ENCODE results near the gene ROR1.
"Not testable (repeated sequence)": the region's sequence is repeated elsewhere in the genome, so short reads cannot be mapped to it uniquely, and the experiment has no call there.

ROR1 gene

GRCh38 chr1:63794939-63795378 lies 21.1 kb downstream of the ROR1 start:
- DNase-seq: no peak

- no peak for DNase-seq
Measured at GRCh38 chr1:63795455-63795854, 21.6 kb downstream of the ROR1 start.

GRCh38 chr1:63797056-63797726 lies 23.4 kb downstream of the ROR1 start:
- DNase-seq: no peak

- no peak for DNase-seq
Measured at GRCh38 chr1:63798284-63798683, 24.5 kb downstream of the ROR1 start.

GRCh38 chr1:63799307-63799706 lies 25.5 kb downstream of the ROR1 start:
- no peak for DNase-seq

- peak; percentile 25 for DNase-seq
Measured at GRCh38 chr1:63799820-63800219, 26.0 kb downstream of the ROR1 start.

- no peak for DNase-seq
Measured at GRCh38 chr1:63802109-63802508, 28.3 kb downstream of the ROR1 start.

GRCh38 chr1:63804829-63805484 lies 31.1 kb downstream of the ROR1 start:
- DNase-seq: no peak

GRCh38 chr1:63807046-63807445 lies 33.2 kb downstream of the ROR1 start:
- peak; percentile 74 for DNase-seq

GRCh38 chr1:63810936-63811469 lies 37.2 kb downstream of the ROR1 start:
- DNase-seq: no peak

- DNase-seq: no peak
Measured at GRCh38 chr1:63812071-63812700, 38.4 kb downstream of the ROR1 start.

GRCh38 chr1:63813829-63814277 lies 40.0 kb downstream of the ROR1 start:
- DNase-seq: no peak

- not testable (repeated sequence) for DNase-seq
Measured at GRCh38 chr1:63816217-63816815, 42.5 kb downstream of the ROR1 start.

- peak; percentile 59 for DNase-seq
Measured at GRCh38 chr1:63817152-63817667, 43.4 kb downstream of the ROR1 start.

- DNase-seq: no peak
Measured at GRCh38 chr1:63817700-63818099, 43.9 kb downstream of the ROR1 start.

- no peak for DNase-seq
Measured at GRCh38 chr1:63818567-63819325, 44.9 kb downstream of the ROR1 start.

- no peak for DNase-seq
Measured at GRCh38 chr1:63819795-63820194, 46.0 kb downstream of the ROR1 start.

GRCh38 chr1:63821091-63822005 lies 47.5 kb downstream of the ROR1 start:
- DNase-seq: no peak

- DNase-seq: no peak
Measured at GRCh38 chr1:63822540-63822939, 48.7 kb downstream of the ROR1 start.

- DNase-seq: no peak
Measured at GRCh38 chr1:63824451-63824850, 50.6 kb downstream of the ROR1 start.

- DNase-seq: no peak
Measured at GRCh38 chr1:63825111-63825510, 51.3 kb downstream of the ROR1 start.

Measured in NCI-H1694 (cell line).